GM12878 (cell line): Measurements from ENCODE around the gene CHSY3.

Experiments used
- EP300 ChIP-seq, 2 experiments: fragments of 150-350 bp in 1 of 2; IDR thresholded peaks; 2 replicates each; pipeline ENCODE4 v1.6.1; 2011 to 2012; ENCODE audit warnings: low read depth in 2 of 2, low read length in 2 of 2, borderline replicate concordance in 1 of 2, improper control_type of control experiment in 1 of 2, inconsistent platforms in 1 of 2; ENCODE audit not compliant: control insufficient read depth in 1 of 2
- EZH2 ChIP-seq: IDR thresholded peaks from 2 replicates; pipeline ENCODE4 v1.6.1; 2012; ENCODE audit warnings: low read depth, mild to moderate bottlenecking, control low read depth, inconsistent platforms, low read length, borderline replicate concordance; ENCODE audit not compliant: control insufficient read depth
- FOXM1 ChIP-seq: IDR thresholded peaks from 2 replicates; pipeline ENCODE4 v1.6.1; 2012; ENCODE audit warnings: low read depth, mild to moderate bottlenecking, inconsistent platforms, low read length, moderate library complexity
- PAX8 ChIP-seq: fragments of 450-650 bp; IDR thresholded peaks from 2 replicates; pipeline ENCODE4 v1.6.1; 2017; ENCODE audit warnings: mild to moderate bottlenecking, moderate library complexity
- TAF1 ChIP-seq: IDR thresholded peaks from 2 replicates; pipeline ENCODE4 v1.6.1; 2011; ENCODE audit warnings: mild to moderate bottlenecking, low read depth, low read length, borderline replicate concordance

DNA sequence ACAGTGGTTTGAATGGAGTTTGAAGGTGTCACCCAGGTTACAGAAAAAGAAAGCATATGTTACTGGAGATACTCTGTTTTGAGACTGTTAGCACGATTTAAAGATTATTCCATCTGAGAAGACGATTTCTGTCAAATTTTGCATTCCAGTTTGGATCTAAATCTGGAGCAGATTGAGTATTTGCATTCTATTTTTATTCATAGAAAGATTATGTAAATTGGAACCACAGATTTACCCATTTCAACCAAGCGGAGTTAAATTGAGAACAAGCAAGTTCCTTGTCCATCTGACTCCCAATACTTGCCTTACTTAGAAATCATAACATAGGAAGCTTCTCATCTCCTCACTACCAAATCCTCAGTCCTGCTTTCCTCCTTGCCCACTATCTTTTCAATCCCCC, 255.7 kb downstream of the CHSY3 start:
- TF ChIP-seq TAF1 (no peak), FOXM1 (no peak), EP300 (IDR thresholded peaks at IDR 0.05; ENCODE audit: borderline replicate concordance in 1 of 2, control insufficient read depth in 1 of 2, low read depth in 2 of 2, low read length in 2 of 2) (no peak), EZH2 (no peak), PAX8 (no peak)
